ENCODE measurements around the gene MTA2.

The MTA2 gene

GRCh38 chr11:62547691-62548281 is 53.9 kb downstream of the MTA2 start:
- ChIA-PET CTCF (interaction anchor here (0.6 to 1.1 kb wide), 5 partner anchors 13 to 968 kb away, joined by 3 to 6 read pairs (median 3); no protein-coding TSS in a partner anchor), POLR2A (interaction anchor here (0.6 to 4.8 kb wide), 5 partner anchors 8 to 308 kb away, joined by 3 to 53 read pairs (median 4); partner anchors contain the start of genes EEF1G and UQCC3)
- no peak overlapping the region for H3K27ac ChIP-seq (ENCODE audit: extremely low read depth, low read depth, low read length)
- no peak overlapping the region for H3K4me3 ChIP-seq (ENCODE audit: low read depth, low read length)
- no peaks in the 10 kb centered on the region for H3K36me3 ChIP-seq (ENCODE audit: control insufficient read depth in 2 of 2, insufficient read depth in 1 of 2, low read length in 2 of 2)
- H3K4me1 ChIP-seq (ENCODE audit: control insufficient read depth, insufficient read depth, low read length) = no peaks in the 10 kb centered on the region
- H3K9me3 ChIP-seq (ENCODE audit: control insufficient read depth, insufficient read depth, low read depth, low read length) = no peaks in the 10 kb centered on the region
- no peak for TF ChIP-seq ZNF362 (tag by site-specific recombination; IDR thresholded peaks at IDR 0.05)
- TF ChIP-seq ZNF629 (tag by site-specific recombination; IDR thresholded peaks at IDR 0.05) = no peak
- TF ChIP-seq ZNF76 (tag by site-specific recombination; IDR thresholded peaks at IDR 0.05; ENCODE audit: borderline replicate concordance, low read depth) = no peak
- TF ChIP-seq ZNF416 (tag by site-specific recombination; IDR thresholded peaks at IDR 0.05) = no peak
- no peak for TF ChIP-seq KLF8 (tag by site-specific recombination; IDR thresholded peaks at IDR 0.05)
- TF ChIP-seq ZSCAN18 (tag by site-specific recombination; IDR thresholded peaks at IDR 0.05) = no peak
- no peak for TF ChIP-seq ZFP69B (tag by site-specific recombination; IDR thresholded peaks at IDR 0.05)
- TF ChIP-seq ZNF645 (tag by site-specific recombination; IDR thresholded peaks at IDR 0.05) = no peak
- TF ChIP-seq PRDM6 (tag by site-specific recombination; IDR thresholded peaks at IDR 0.05) = no peak
- no peak for TF ChIP-seq ZNF449 (tag by site-specific recombination; IDR thresholded peaks at IDR 0.05)
- no peak for TF ChIP-seq HOXC10 (CRISPR knock-in tag; IDR thresholded peaks at IDR 0.05)
- no peak for TF ChIP-seq ZBTB26 (tag by site-specific recombination; optimal IDR thresholded peaks at IDR 0.05)

GRCh38 chr11:62546929-62547625 is 54.6 kb downstream of the MTA2 start:
- Histone ChIP-seq H3K4me3 (ENCODE audit: low read depth, low read length) (peak overlapping the region; percentile 76), H3K27ac (ENCODE audit: extremely low read depth, low read depth, low read length) (no peak overlapping the region), H3K9me3 (ENCODE audit: control insufficient read depth, insufficient read depth, low read depth, low read length) (no peaks in the 10 kb centered on the region), H3K36me3 (ENCODE audit: control insufficient read depth in 2 of 2, insufficient read depth in 1 of 2, low read length in 2 of 2) (no peaks in the 10 kb centered on the region), H3K4me1 (ENCODE audit: control insufficient read depth, insufficient read depth, low read length) (no peaks in the 10 kb centered on the region; the same call in 1 of the 2 replicates)
- POLR2A ChIA-PET = interaction anchor here (0.7 to 4.8 kb wide), 10 partner anchors 8 to 308 kb away, joined by 3 to 53 read pairs (median 6); partner anchors contain the start of genes EEF1G, TUT1 and UQCC3
- TF ChIP-seq GLIS1 (tag by site-specific recombination; IDR thresholded peaks at IDR 0.05) (no peak), SP2 (tag by site-specific recombination; IDR thresholded peaks at IDR 0.05) (peak; percentile 47), ZNF335 (tag by site-specific recombination; conservative IDR thresholded peaks at IDR 0.05) (peak; percentile 4; the same call in 1 of the 2 replicates), MEIS1 (CRISPR knock-in tag; IDR thresholded peaks at IDR 0.05; ENCODE audit: borderline replicate concordance) (no peak), ZNF473 (tag by site-specific recombination; IDR thresholded peaks at IDR 0.05) (no peak), ZNF629 (tag by site-specific recombination; IDR thresholded peaks at IDR 0.05) (no peak), GLIS2 (tag by site-specific recombination; IDR thresholded peaks at IDR 0.05) (peak; percentile 48; the same call in 1 of the 2 replicates), ZIC2 (tag by site-specific recombination; IDR thresholded peaks at IDR 0.05) (no peak; the same call in 1 of the 2 replicates), ZBTB1 (tag by site-specific recombination; IDR thresholded peaks at IDR 0.05) (no peak), EGR2 (tag by site-specific recombination; IDR thresholded peaks at IDR 0.05; ENCODE audit: low read depth) (peak; percentile 72; the same call in 1 of the 2 replicates), KLF7 (tag by site-specific recombination; IDR thresholded peaks at IDR 0.05; ENCODE audit: borderline replicate concordance) (0 out of 2 replicates have a peak, but pooled peaks have one; percentile 46), ZNF391 (tag by site-specific recombination; IDR thresholded peaks at IDR 0.05; ENCODE audit: borderline replicate concordance, low read depth) (no peak), ZFHX2 (tag by site-specific recombination; conservative IDR thresholded peaks at IDR 0.05) (peak; percentile 89), ZNF830 (tag by site-specific recombination; IDR thresholded peaks at IDR 0.05; ENCODE audit: low read depth) (no peak)
- CTCF ChIA-PET = interaction anchor here (0.6 to 1.1 kb wide), 3 partner anchors 13 to 223 kb away, joined by 3 to 6 read pairs (median 5); no protein-coding TSS in a partner anchor

All from HEK293 (cell line).